HL-60/S4 treated with phorbol 12-myristate 13-acetate at 8.2 ng/mL for 4 days and 3 days (cell line): ENCODE data around the gene DPF3.

Experiments used
- in situ Hi-C: fragments of 300-500 bp; cut with MboI; formaldehyde crosslinking; loops from 2 replicates; pipeline ENCODE4 v1.15.0; 2022; ENCODE audit warnings: low sequenced_read_pairs

The DPF3 gene

GRCh38 chr14:72688990-72689671 is 204.8 kb downstream of the DPF3 start:
- in situ Hi-C loops: no loop called here

DNA sequence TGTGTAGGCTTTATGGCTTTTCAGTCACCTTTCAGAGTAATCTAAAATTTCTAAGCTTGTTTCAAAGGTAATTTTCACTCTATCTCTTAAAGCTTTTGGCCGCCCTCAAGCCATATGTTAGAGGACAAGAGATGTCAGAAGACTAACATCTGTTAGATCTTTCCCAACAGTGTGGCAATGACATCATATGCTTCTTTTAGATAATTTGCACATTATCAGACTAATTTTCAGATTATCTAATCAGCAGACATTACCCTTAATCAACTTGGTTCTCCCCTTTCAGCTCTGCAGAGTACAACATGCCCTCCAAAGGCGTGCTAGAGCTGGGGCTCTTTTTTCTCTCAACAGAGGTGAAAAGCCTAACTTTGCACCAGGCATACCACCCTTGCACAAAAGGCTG is 207.1 kb downstream of the DPF3 start:
- in situ Hi-C loops: no loop called here

GRCh38 chr14:72686101-72686500 is 207.8 kb downstream of the DPF3 start:
- in situ Hi-C loops: no loop called here

DNA sequence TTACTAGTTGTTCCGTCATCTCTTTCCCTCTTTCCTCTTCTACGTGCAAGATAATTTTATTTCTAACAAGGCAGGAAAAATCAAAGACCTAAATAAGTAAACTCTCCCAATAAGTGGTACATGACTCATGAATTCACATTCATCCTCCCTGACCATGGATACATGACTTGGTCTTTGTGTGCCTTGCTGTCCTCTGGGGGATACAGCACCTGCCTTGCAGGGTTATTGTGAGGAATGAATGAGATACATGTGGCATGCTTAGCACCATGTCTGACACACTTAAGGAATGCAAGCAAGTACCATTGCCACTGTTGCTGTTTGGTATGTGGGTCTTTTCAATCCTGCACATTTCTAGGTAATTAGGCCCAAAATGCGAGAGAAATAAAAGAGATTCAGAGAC is 208.4 kb downstream of the DPF3 start:
- in situ Hi-C loops: no loop called here

GRCh38 chr14:72683787-72684186 is 210.1 kb downstream of the DPF3 start:
- in situ Hi-C loops: no loop called here

DNA sequence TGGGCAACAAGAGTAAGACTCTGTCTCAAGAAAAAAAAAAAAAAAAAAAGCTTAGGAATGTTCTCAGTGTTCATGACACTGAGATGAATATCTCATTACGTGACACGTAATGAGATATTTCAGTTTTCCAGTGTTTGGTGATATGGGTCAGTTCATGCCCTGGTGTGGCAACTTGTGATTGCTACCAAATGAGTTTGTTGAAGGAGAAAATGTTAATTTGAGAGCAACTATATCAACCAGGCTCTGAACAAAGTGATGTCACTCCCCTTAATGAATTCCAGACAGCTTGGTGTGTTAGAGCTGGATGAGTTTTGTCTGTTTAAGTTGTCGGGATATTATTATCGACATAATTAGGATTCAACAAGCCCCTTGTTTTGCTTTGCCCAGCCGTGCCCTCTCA is 211.7 kb downstream of the DPF3 start:
- in situ Hi-C loops: no loop called here

GRCh38 chr14:72680853-72681640 is 212.9 kb downstream of the DPF3 start:
- in situ Hi-C loops: no loop called here

GRCh38 chr14:72679536-72680151 is 214.3 kb downstream of the DPF3 start:
- in situ Hi-C loops: no loop called here

- in situ Hi-C loops: no loop called here
Measured at GRCh38 chr14:72679141-72679535, 214.8 kb downstream of the DPF3 start.

- in situ Hi-C loops: no loop called here
Measured at GRCh38 chr14:72678356-72678755, 215.5 kb downstream of the DPF3 start.

GRCh38 chr14:72677664-72678063 is 216.2 kb downstream of the DPF3 start:
- in situ Hi-C loops: no loop called here

GRCh38 chr14:72675126-72675525 is 218.8 kb downstream of the DPF3 start:
- in situ Hi-C loops: no loop called here

DNA sequence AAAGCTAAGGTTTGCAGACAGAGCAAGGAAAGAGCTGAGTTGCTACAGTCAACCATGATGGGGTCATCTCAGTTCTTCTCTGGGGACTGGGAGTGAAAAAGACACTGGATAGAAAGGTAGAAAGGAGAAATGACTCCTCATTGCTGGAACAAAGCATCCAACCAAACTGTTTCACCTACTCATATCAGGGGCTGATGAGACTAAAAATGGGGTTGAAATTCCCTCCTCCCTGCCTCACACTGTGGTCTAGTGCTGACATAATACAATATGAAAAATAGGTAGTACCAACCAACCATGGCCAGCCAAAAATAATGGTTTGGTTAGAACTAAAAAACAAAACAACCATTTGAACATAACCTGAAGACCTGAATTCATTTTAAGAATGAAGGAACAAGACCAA is 220.7 kb downstream of the DPF3 start:
- in situ Hi-C loops: no loop called here

DNA sequence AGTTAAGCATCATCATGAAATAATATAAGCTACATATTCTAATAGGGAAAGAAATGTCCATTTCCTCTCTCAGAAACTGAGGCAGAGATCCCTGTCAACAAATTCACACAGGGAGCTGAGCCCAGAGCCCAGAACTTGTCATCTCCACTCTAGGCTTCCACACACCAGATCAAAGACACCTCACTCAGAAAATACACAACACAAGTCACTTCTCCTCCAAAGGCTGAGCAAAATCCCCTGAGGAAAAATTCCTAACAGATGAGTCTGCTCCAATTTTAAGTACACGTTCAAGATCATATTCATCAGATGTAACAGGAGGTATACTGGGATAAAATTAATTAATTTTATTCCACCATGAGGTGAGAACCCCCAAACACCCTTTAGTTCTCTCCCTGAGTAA is 227.3 kb downstream of the DPF3 start:
- in situ Hi-C loops: no loop called here

- in situ Hi-C loops: no loop called here
Measured at GRCh38 chr14:72665259-72665658, 228.6 kb downstream of the DPF3 start.

DNA sequence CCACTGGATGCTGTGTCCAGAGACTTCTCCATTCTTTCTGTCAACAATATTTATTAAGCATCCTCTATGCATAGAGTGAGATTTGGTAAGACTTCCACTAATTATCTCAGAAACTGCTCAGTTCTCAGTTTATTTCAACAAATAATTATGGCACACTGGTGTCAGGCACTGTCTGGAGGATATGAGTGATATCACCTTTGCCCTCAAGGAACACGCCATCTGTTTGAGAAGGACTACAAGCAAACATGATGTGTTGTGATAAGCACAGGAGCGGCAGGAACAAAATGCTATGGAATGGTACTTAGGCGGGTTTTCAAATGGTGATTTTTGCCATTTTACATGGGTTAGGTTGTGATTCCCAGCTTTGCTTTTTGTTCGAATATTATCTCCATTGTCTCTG is 229.2 kb downstream of the DPF3 start:
- in situ Hi-C loops: no loop called here

GRCh38 chr14:72663956-72664650 is 229.8 kb downstream of the DPF3 start:
- in situ Hi-C loops: no loop called here

DNA sequence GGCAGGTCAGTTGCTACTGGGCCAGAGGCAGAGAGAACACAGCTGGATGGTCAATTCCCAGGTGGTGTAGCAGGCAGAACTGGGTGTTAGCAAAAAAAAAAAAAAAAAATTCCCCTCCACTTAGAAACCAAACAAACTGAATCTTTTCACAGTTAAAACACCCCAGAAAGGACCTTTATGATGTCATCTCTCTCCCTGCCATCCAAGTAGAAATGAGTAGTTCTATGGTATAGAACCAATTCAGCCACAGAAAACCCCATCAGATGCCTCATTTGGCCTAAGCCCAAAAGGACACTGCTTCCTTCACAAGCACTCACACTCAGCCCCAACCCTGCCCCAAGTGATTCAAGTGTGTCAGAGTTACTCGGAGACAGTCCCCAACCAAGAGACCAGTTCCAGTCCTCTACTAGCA is 230.8 kb downstream of the DPF3 start:
- in situ Hi-C loops: no loop called here

DNA sequence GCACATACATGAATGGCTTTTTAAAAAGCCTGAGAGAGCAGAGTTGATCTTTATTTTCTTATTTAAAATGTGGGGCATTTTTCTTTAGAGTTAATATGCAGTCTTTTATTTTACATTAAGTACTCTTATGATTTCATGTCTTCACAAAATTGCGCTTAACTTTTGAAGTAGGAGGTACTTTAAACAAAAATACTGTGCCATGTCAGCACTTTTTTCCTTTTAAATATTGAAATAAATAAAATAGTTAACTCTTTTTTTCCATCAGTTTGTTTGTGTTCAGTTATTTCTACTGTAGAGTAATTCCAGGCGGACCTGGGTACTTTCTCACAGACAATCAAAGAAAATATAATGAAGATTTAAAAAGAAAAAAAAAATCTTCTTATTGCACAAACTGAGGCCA is 231.7 kb downstream of the DPF3 start:
- in situ Hi-C loops: no loop called here

DNA sequence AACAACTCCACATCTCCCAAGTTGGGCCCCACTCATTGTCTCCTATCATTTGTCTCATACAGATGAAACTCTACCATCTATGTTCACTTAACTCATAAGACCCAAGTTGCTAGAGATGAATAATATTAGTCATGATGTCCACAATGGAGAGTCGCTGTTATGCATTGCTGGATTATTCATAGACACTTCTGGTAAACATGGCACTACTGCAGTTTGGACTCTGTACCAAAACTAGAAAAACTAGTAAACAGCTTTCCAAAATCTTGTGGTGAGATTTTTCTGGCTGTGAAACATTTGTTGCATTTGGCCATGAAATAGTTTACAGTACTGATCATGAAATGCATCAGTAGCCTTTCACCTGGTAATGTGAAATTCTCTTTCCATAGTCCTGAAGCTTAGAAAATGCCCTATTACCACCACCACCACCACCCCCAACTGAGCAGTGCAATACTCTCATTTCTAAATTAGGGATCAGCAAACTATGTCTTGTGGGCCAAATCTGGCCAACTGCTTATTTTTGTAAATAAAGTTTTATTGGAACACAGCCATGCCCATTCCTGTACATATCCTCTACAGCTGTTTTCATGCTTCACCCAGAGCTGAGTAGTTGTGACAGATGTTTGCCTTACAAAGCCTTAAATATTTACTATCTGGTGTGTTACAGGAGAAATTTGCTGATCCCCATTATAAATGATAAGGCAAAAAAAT is 236.5 kb downstream of the DPF3 start:
- in situ Hi-C loops: no loop called here

- in situ Hi-C loops: no loop called here
Measured at GRCh38 chr14:72653026-72653425, 240.9 kb downstream of the DPF3 start.
